WTC11 (cell line): Measurements from ENCODE around the gene STON2. TPM values are rescaled to one million over a fixed set of nuclear protein-coding genes. Genes with fewer than 3 reads are reported as not detected.

Source experiments
- ATAC-seq: fragments of 200-7000 bp; cut with Tn5 transposase; 2 replicates; pipeline ENCODE4 v1.10.0; 2021; ENCODE audit warnings: mild to moderate bottlenecking, moderate library complexity
- CTCF ChIA-PET: fragments of 300-600 bp; sonication (Branson Sonifier 250); formaldehyde crosslinking; loops from one replicate; lab custom pipeline; 2021; ENCODE audit warnings: antibody characterized with exemption; lab: Charles Lee
- POLR2A ChIA-PET: fragments of 350-600 bp; sonication (Branson Sonifier 250); formaldehyde crosslinking; loops from one replicate; lab custom pipeline; 2021; ENCODE audit warnings: antibody characterized with exemption; lab: Charles Lee
- DNase-seq: peaks from one replicate; pipeline ENCODE4 v3.0.0; 2021; ENCODE audit warnings: low spot score
- H3K27ac Mint-ChIP-seq: 2 replicates; pipeline ENCODE4 v1.8.0; 2021; ENCODE audit warnings: mixed read lengths
- H3K27me3 Mint-ChIP-seq: 2 replicates; pipeline ENCODE4 v1.8.0; 2021; ENCODE audit warnings: low read depth, mild to moderate bottlenecking, moderate library complexity, mixed read lengths
- H3K36me3 Mint-ChIP-seq: 2 replicates; pipeline ENCODE4 v1.8.0; 2021; ENCODE audit warnings: mixed read lengths
- H3K4me1 Mint-ChIP-seq: 2 replicates; pipeline ENCODE4 v1.8.0; 2022; ENCODE audit warnings: mixed read lengths
- H3K4me3 Mint-ChIP-seq: 2 replicates; pipeline ENCODE4 v1.8.0; 2021; ENCODE audit warnings: mild to moderate bottlenecking, moderate library complexity, mixed read lengths
- H3K9me3 Mint-ChIP-seq: 2 replicates; pipeline ENCODE4 v1.8.0; 2021; ENCODE audit warnings: mixed read lengths
- E2F1 ChIP-seq: sonication (generic); formaldehyde crosslinking; IDR thresholded peaks from 2 replicates; pipeline ENCODE4 v1.8.0; 2022; ENCODE audit warnings: mild to moderate bottlenecking, missing genetic modification reagents
- ERG ChIP-seq: fragments of 250-450 bp; sonication (Bioruptor Pico); IDR thresholded peaks from 2 replicates; pipeline ENCODE4 v1.8.0; 2021; ENCODE audit warnings: mild to moderate bottlenecking
- FOXJ3 ChIP-seq: sonication (generic); formaldehyde crosslinking; IDR thresholded peaks from 2 replicates; pipeline ENCODE4 v1.9.0; 2021; ENCODE audit warnings: missing genetic modification reagents, mild to moderate bottlenecking, borderline replicate concordance
- FOXK1 ChIP-seq: sonication (generic); formaldehyde crosslinking; IDR thresholded peaks from 2 replicates; pipeline ENCODE4 v1.8.0; 2022; ENCODE audit warnings: mild to moderate bottlenecking, moderate library complexity, missing genetic modification reagents
- JUN ChIP-seq: sonication (generic); formaldehyde crosslinking; IDR thresholded peaks from 2 replicates; pipeline ENCODE4 v1.8.0; 2023; ENCODE audit warnings: mild to moderate bottlenecking, missing genetic modification reagents
- MAX ChIP-seq: sonication (generic); formaldehyde crosslinking; IDR thresholded peaks from 2 replicates; pipeline ENCODE4 v1.8.0; 2022; ENCODE audit warnings: mild to moderate bottlenecking, missing genetic modification reagents
- MLX ChIP-seq: sonication (generic); formaldehyde crosslinking; IDR thresholded peaks from 2 replicates; pipeline ENCODE4 v1.8.1; 2023; ENCODE audit warnings: mild to moderate bottlenecking, missing genetic modification reagents, moderate library complexity
- NFE2L1 ChIP-seq: sonication (generic); formaldehyde crosslinking; IDR thresholded peaks from 2 replicates; pipeline ENCODE4 v1.8.1; 2023; ENCODE audit warnings: missing genetic modification reagents
- NR1H2 ChIP-seq: sonication (generic); formaldehyde crosslinking; IDR thresholded peaks from 2 replicates; pipeline ENCODE4 v1.9.0; 2021; ENCODE audit warnings: mild to moderate bottlenecking, moderate library complexity, missing genetic modification reagents
- NR2C2 ChIP-seq: sonication (generic); formaldehyde crosslinking; IDR thresholded peaks from 2 replicates; pipeline ENCODE4 v1.8.0; 2022; ENCODE audit warnings: mild to moderate bottlenecking, missing genetic modification reagents
- NR3C1 ChIP-seq: sonication (generic); formaldehyde crosslinking; conservative IDR thresholded peaks from 2 replicates; pipeline ENCODE4 v1.8.1; 2023; ENCODE audit warnings: low read depth, mild to moderate bottlenecking, missing genetic modification reagents
- PRRX2 ChIP-seq: fragments of 250-450 bp; sonication (Bioruptor Pico); IDR thresholded peaks from 2 replicates; pipeline ENCODE4 v1.8.0; 2021; ENCODE audit warnings: mild to moderate bottlenecking
- TP53 ChIP-seq: sonication (generic); formaldehyde crosslinking; IDR thresholded peaks from 2 replicates; pipeline ENCODE4 v1.8.1; 2023; ENCODE audit warnings: mild to moderate bottlenecking, missing genetic modification reagents
- ZNF121 ChIP-seq: sonication (generic); formaldehyde crosslinking; IDR thresholded peaks from 2 replicates; pipeline ENCODE4 v1.8.0; 2023; ENCODE audit warnings: missing genetic modification reagents
- ZNF232 ChIP-seq: sonication (generic); formaldehyde crosslinking; IDR thresholded peaks from 2 replicates; pipeline ENCODE4 v1.8.0; 2022; ENCODE audit warnings: mild to moderate bottlenecking, missing genetic modification reagents
- ZNF263 ChIP-seq: sonication (generic); formaldehyde crosslinking; IDR thresholded peaks from 2 replicates; pipeline ENCODE4 v1.8.1; 2022; ENCODE audit warnings: low read depth, mild to moderate bottlenecking, moderate library complexity, missing genetic modification reagents
- ZNF281 ChIP-seq: sonication (generic); formaldehyde crosslinking; IDR thresholded peaks from 2 replicates; pipeline ENCODE4 v1.8.0; 2023; ENCODE audit warnings: mild to moderate bottlenecking, missing genetic modification reagents
- ZNF532 ChIP-seq: fragments of 250-450 bp; sonication (Bioruptor Pico); IDR thresholded peaks from 2 replicates; pipeline ENCODE4 v1.9.0; 2021; ENCODE audit warnings: mild to moderate bottlenecking, borderline replicate concordance
- total RNA-seq: library from RNA; stranded (reverse); gene quantifications from 3 replicates; pipeline ENCODE4 v1.2.3, GENCODE V29; 2021

Gene STON2
- total RNA-seq, 1 experiment from 2014 or later, result 69.2 TPM

- no peak for TF ChIP-seq E2F1
- TF ChIP-seq ZNF232 (CRISPR knock-in tag), result no peak
Measured at GRCh38 chr14:81429028-81429427, 28.9 kb upstream of the STON2 start (continued).

GRCh38 chr14:81427348-81428058 lies 27.4 kb upstream of the STON2 start:
- Mint-ChIP-seq H3K4me3 (peak overlapping the region; percentile 22), H3K27me3 (no peaks in the 10 kb centered on the region), H3K4me1 (peaks cover 35% of the 10 kb centered on the region), H3K9me3 (no peaks in the 10 kb centered on the region), H3K36me3 (peaks cover 34% of the 10 kb centered on the region), H3K27ac (peak overlapping the region; percentile 72)
- ATAC-seq (peak; percentile 84), DNase-seq (no peak)
- POLR2A ChIA-PET, result no interaction called here
- TF ChIP-seq NR2C2 (CRISPR knock-in tag), result no peak
- TF ChIP-seq ZNF281 (CRISPR knock-in tag), result no peak
- no peak for TF ChIP-seq FOXK1 (CRISPR knock-in tag)
- TF ChIP-seq ZNF263, result no peak
- CTCF ChIA-PET, result interaction anchor here (0.6 kb wide), 1 partner anchor 207 kb away, joined by 3 read pairs; no protein-coding TSS in a partner anchor

- ChIA-PET CTCF (no interaction called here), POLR2A (no interaction called here)
- no peak overlapping the region for H3K4me3 Mint-ChIP-seq
- TF ChIP-seq ZNF121 (CRISPR knock-in tag), result no peak
- TF ChIP-seq JUN, result no peak
- no peak for TF ChIP-seq PRRX2 (CRISPR knock-in tag)
- TF ChIP-seq TP53, result no peak
- no peak for TF ChIP-seq ERG (CRISPR knock-in tag)
- TF ChIP-seq ZNF532 (CRISPR knock-in tag), result no peak
- TF ChIP-seq NR1H2 (CRISPR knock-in tag), result no peak
- TF ChIP-seq FOXJ3 (CRISPR knock-in tag), result no peak
- no peak for TF ChIP-seq MAX (CRISPR knock-in tag)
- no peak for TF ChIP-seq NFE2L1
- no peak for TF ChIP-seq MLX (CRISPR knock-in tag)
- TF ChIP-seq NR3C1, result no peak
- ATAC-seq, result no peak
- no peak for DNase-seq
- peaks cover 18% of the 10 kb centered on the region for H3K4me1 Mint-ChIP-seq
- H3K27me3 Mint-ChIP-seq, result no peaks in the 10 kb centered on the region
- H3K9me3 Mint-ChIP-seq, result peaks cover 21% of the 10 kb centered on the region
- H3K27ac Mint-ChIP-seq, result no peak overlapping the region
- peaks cover 66% of the 10 kb centered on the region for H3K36me3 Mint-ChIP-seq
Measured at GRCh38 chr14:81423504-81423903, 23.4 kb upstream of the STON2 start.
